ENCODE measurements around the gene ABHD5.

DNA sequence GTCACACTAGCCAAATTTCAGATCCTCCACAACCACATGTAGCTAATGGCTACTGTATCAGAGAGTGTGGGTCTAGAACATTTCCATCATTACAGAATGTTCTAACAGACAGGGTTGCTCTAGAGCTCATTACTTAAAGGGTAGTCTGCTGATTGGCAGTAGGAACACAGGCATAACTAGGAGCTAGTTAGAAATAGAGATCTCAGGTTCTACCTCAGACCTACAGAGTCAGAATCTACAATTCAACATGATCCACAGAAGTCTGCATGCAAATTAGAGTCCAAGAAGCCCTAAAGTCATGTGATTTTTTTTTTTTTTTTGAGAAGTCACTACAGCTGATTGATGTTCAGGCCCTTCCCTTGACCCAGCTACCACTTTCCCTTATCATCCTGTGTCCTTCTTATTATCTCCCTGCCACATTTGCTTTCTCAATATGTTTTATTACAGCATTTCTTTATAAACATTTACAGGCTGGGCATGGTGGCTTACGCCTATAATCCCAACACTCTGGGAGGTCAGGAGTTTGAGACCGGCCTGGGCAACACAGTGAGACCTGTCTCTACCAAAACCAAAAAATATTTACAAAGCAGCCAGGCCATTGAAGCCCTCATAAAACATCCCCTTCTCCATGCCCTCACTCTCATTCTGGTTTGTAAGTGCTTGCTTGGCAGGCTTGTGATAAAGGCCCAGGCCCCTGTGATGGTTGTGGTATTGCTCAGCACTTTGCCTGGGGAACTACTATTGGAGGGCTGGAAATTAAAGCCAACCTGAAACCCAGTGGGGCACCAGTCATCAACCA lies 3.8 kb upstream of the ABHD5 start:
- TF ChIP-seq CTCF (conservative IDR thresholded peaks at IDR 0.05; ENCODE audit: low read depth, low read length) (no peak), EZH2phosphoT487 (IDR thresholded peaks at IDR 0.05; ENCODE audit: borderline replicate concordance, low read length) (no peak), EZH2 (IDR thresholded peaks at IDR 0.05; ENCODE audit: low read length, unreplicated experiment) (no peak)
